HepG2 (cell line): ENCODE measurements around the gene LY6G5B. TPM values are rescaled to one million over a fixed set of nuclear protein-coding genes. Genes with fewer than 3 reads are reported as not detected.
A peak's percentile ranks its signal among the peaks of the same experiment; 100 is the strongest.

ENCODE experiments used
- CBX1 ChIP-seq: IDR thresholded peaks from one replicate; pipeline ENCODE4 v1.6.1; 2016; ENCODE audit warnings: antibody characterized with exemption, low read depth
- GZF1 ChIP-seq: sonication (generic); formaldehyde crosslinking; IDR thresholded peaks from 2 replicates; pipeline ENCODE4 v1.5.1; 2020; ENCODE audit warnings: mild to moderate bottlenecking, missing genetic modification reagents
- KAT8 ChIP-seq: IDR thresholded peaks from 2 replicates; pipeline ENCODE4 v1.6.1; 2016; ENCODE audit warnings: missing genetic modification reagents, missing compliant biosample characterization
- KDM3A ChIP-seq: IDR thresholded peaks from 2 replicates; pipeline ENCODE4 v1.6.1; 2018; ENCODE audit warnings: low read depth, missing compliant biosample characterization
- KLF11 ChIP-seq: IDR thresholded peaks from 2 replicates; pipeline ENCODE4 v1.6.1; 2016; ENCODE audit warnings: missing compliant biosample characterization
- NFKBIZ ChIP-seq: IDR thresholded peaks from 2 replicates; pipeline ENCODE4 v1.6.1; 2018; ENCODE audit warnings: missing genetic modification reagents, missing compliant biosample characterization
- PITX1 ChIP-seq: sonication (generic); formaldehyde crosslinking; IDR thresholded peaks from 2 replicates; pipeline ENCODE4 v1.5.1; 2020; ENCODE audit warnings: mild to moderate bottlenecking, missing genetic modification reagents
- TARDBP ChIP-seq: sonication (generic); formaldehyde crosslinking; IDR thresholded peaks from 2 replicates; pipeline ENCODE4 v1.8.0; 2022; ENCODE audit warnings: mild to moderate bottlenecking, missing genetic modification reagents
- TGIF2 ChIP-seq: IDR thresholded peaks from 2 replicates; pipeline ENCODE4 v1.6.1; 2016; ENCODE audit warnings: control low read depth, missing compliant biosample characterization
- XRCC5 ChIP-seq: fragments of 200-400 bp; formaldehyde crosslinking; optimal IDR thresholded peaks from 2 replicates; pipeline ENCODE3; 2017; ENCODE audit warnings: mild to moderate bottlenecking, low read length
- ZNF614 ChIP-seq: IDR thresholded peaks from 2 replicates; pipeline ENCODE4 v1.6.1; 2018; ENCODE audit warnings: missing biosample characterization, missing genetic modification reagents, inconsistent platforms, borderline replicate concordance
- ZSCAN25 ChIP-seq: sonication (generic); formaldehyde crosslinking; IDR thresholded peaks from 2 replicates; pipeline ENCODE4 v1.8.0; 2022; ENCODE audit warnings: mild to moderate bottlenecking, missing genetic modification reagents
- polyA plus RNA-seq, 8 experiments: library from polyadenylated mRNA; depleted of rRNA in 3 of 8; stranded (reverse) in 7 of 8; unstranded in 1 of 8; fragments of >200 nt; fragmentation: Illumina TruSeq in 4 of 8; extraction: Trizol in 4 of 8; gene quantifications; 2 replicates each; pipeline versions ENCODE4 v1.2.1 to v1.2.3, GENCODE V29; 2011 to 2016; ENCODE audit warnings: low read depth in 4 of 8, missing spikeins in 1 of 8, mixed read lengths in 1 of 8; ENCODE audit not compliant: insufficient read depth in 1 of 8
- total RNA-seq, 5 experiments: library from RNA; depleted of rRNA; stranded (reverse); fragments of >200 nt; fragmentation: Illumina TruSeq; extraction: Trizol; gene quantifications; 2 replicates each; pipeline ENCODE4 v1.2.3, GENCODE V29; 2016; ENCODE audit warnings: low read depth in 1 of 5
- TF ChIP-seq, protein P1 (sequence below): IDR thresholded peaks from 2 replicates; pipeline ENCODE4 v1.6.1; 2012; ENCODE audit warnings: low read depth, low read length, improper control_type of control experiment
- TF ChIP-seq, protein P2 (sequence below): sonication (generic); formaldehyde crosslinking; IDR thresholded peaks from 2 replicates; pipeline ENCODE4 v1.8.0; 2022; ENCODE audit warnings: missing genetic modification reagents, mild to moderate bottlenecking, moderate library complexity, borderline replicate concordance
- TF ChIP-seq, protein P3 (sequence below): sonication (generic); formaldehyde crosslinking; IDR thresholded peaks from 2 replicates; pipeline ENCODE4 v1.5.1; 2020; ENCODE audit warnings: mild to moderate bottlenecking, missing genetic modification reagents, moderate library complexity
- TF ChIP-seq, protein P4 (sequence below): sonication (generic); formaldehyde crosslinking; IDR thresholded peaks from 2 replicates; pipeline ENCODE4 v1.4.0; 2020; ENCODE audit warnings: missing genetic modification reagents, borderline replicate concordance
- TF ChIP-seq, protein P5 (sequence below): sonication (generic); formaldehyde crosslinking; IDR thresholded peaks from 2 replicates; pipeline ENCODE4 v1.5.1; 2020; ENCODE audit warnings: mild to moderate bottlenecking, moderate library complexity, missing genetic modification reagents

LY6G5B gene
- total and polyA plus RNA-seq, 2 of the 13 experiments (the other 11 are each of a cell fraction or from before 2014, with no cell fraction given), result 7.8 to 15.7 TPM

DNA sequence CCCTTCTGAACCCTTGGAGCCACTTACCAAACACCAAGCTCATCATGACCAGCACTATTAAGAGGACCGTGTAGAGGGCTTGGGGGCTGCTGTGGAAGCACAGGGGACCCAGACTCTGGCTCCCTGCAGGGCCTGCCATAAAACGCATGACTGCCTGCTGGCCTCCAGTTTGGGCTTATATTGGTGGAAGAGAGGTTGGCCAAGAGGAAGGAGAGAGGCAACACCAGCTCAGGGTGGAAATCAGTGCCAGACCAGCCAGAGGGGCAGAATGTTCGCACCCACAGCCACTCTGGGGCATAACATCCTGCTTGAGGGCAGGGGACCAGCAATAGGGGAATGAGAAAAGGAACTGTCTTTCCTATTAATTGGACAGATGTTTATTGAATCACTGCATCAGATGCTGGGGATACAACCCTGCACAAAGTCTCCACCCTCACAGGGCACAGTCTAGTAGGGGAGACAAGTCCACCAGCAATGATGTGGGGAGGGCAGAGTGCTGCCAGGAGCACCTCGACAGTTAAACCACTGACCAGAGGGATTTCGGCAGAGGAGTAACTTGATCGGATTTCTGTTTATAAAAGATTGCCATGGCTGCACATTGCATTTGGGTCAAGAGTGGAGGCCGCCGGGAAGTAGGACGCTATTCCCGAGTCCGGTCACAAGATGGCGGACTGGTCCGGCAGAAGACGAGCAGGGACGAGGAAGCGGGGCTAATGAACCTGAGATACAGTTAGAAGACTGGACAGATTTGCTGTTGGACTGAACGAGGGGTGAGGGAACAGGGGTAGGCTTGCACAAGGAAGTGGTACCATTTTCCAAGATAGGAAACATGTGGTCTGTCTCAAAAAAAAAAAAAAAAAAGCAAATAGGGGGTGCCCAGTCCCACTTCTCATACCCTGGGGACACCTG, 10.7 kb downstream of the LY6G5B start, which contains the start of gene LY6G5C (continued):
- peak; percentile 58; the same call in 1 of the 2 replicates for TF ChIP-seq KAT8
- TF ChIP-seq KLF11 (CRISPR knock-in tag), result no peak
- TF ChIP-seq NFKBIZ (CRISPR knock-in tag), result no peak
- peak; percentile 34 for TF ChIP-seq XRCC5
- TF ChIP-seq PITX1 (CRISPR knock-in tag), result 0 out of 2 replicates have a peak, but pooled peaks have one; percentile 62
- TF ChIP-seq TARDBP (CRISPR knock-in tag), result peak; percentile 52; the same call in 1 of the 2 replicates
- peak; percentile 73; the same call in 1 of the 2 replicates for TF ChIP-seq KDM3A
- TF ChIP-seq, protein P1, sequence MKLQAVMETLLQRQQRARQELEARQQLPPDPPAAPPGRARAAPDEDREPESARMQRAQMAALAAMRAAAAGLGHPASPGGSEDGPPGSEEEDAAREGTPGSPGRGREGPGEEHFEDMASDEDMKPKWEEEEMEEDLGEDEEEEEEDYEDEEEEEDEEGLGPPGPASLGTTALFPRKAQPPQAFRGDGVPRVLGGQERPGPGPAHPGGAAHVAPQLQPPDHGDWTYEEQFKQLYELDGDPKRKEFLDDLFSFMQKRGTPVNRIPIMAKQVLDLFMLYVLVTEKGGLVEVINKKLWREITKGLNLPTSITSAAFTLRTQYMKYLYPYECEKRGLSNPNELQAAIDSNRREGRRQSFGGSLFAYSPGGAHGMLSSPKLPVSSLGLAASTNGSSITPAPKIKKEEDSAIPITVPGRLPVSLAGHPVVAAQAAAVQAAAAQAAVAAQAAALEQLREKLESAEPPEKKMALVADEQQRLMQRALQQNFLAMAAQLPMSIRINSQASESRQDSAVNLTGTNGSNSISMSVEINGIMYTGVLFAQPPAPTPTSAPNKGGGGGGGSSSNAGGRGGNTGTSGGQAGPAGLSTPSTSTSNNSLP, result 0 out of 2 replicates have a peak, but pooled peaks have one; percentile 27
- TF ChIP-seq, protein P2, sequence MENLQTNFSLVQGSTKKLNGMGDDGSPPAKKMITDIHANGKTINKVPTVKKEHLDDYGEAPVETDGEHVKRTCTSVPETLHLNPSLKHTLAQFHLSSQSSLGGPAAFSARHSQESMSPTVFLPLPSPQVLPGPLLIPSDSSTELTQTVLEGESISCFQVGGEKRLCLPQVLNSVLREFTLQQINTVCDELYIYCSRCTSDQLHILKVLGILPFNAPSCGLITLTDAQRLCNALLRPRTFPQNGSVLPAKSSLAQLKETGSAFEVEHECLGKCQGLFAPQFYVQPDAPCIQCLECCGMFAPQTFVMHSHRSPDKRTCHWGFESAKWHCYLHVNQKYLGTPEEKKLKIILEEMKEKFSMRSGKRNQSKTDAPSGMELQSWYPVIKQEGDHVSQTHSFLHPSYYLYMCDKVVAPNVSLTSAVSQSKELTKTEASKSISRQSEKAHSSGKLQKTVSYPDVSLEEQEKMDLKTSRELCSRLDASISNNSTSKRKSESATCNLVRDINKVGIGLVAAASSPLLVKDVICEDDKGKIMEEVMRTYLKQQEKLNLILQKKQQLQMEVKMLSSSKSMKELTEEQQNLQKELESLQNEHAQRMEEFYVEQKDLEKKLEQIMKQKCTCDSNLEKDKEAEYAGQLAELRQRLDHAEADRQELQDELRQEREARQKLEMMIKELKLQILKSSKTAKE (CRISPR knock-in tag), result no peak
- peak; percentile 98 for TF ChIP-seq ZNF614 (CRISPR knock-in tag)
- 0 out of 2 replicates have a peak, but pooled peaks have one; percentile 12 for TF ChIP-seq ZSCAN25 (CRISPR knock-in tag)
- TF ChIP-seq, protein P3, sequence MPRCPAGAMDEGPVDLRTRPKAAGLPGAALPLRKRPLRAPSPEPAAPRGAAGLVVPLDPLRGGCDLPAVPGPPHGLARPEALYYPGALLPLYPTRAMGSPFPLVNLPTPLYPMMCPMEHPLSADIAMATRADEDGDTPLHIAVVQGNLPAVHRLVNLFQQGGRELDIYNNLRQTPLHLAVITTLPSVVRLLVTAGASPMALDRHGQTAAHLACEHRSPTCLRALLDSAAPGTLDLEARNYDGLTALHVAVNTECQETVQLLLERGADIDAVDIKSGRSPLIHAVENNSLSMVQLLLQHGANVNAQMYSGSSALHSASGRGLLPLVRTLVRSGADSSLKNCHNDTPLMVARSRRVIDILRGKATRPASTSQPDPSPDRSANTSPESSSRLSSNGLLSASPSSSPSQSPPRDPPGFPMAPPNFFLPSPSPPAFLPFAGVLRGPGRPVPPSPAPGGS (CRISPR knock-in tag), result peak; percentile 70; the same call in 1 of the 2 replicates
- 0 out of 2 replicates have a peak, but pooled peaks have one; percentile 25 for TF ChIP-seq TGIF2 (CRISPR knock-in tag)
- no peak for TF ChIP-seq CBX1
- TF ChIP-seq, protein P4, sequence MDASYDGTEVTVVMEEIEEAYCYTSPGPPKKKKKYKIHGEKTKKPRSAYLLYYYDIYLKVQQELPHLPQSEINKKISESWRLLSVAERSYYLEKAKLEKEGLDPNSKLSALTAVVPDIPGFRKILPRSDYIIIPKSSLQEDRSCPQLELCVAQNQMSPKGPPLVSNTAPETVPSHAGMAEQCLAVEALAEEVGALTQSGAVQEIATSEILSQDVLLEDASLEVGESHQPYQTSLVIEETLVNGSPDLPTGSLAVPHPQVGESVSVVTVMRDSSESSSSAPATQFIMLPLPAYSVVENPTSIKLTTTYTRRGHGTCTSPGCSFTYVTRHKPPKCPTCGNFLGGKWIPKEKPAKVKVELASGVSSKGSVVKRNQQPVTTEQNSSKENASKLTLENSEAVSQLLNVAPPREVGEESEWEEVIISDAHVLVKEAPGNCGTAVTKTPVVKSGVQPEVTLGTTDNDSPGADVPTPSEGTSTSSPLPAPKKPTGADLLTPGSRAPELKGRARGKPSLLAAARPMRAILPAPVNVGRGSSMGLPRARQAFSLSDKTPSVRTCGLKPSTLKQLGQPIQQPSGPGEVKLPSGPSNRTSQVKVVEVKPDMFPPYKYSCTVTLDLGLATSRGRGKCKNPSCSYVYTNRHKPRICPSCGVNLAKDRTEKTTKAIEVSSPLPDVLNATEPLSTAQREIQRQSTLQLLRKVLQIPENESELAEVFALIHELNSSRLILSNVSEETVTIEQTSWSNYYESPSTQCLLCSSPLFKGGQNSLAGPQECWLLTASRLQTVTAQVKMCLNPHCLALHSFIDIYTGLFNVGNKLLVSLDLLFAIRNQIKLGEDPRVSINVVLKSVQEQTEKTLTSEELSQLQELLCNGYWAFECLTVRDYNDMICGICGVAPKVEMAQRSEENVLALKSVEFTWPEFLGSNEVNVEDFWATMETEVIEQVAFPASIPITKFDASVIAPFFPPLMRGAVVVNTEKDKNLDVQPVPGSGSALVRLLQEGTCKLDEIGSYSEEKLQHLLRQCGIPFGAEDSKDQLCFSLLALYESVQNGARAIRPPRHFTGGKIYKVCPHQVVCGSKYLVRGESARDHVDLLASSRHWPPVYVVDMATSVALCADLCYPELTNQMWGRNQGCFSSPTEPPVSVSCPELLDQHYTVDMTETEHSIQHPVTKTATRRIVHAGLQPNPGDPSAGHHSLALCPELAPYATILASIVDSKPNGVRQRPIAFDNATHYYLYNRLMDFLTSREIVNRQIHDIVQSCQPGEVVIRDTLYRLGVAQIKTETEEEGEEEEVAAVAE (CRISPR knock-in tag), result 0 out of 2 replicates have a peak, but pooled peaks have one; percentile 32
- TF ChIP-seq, protein P5, sequence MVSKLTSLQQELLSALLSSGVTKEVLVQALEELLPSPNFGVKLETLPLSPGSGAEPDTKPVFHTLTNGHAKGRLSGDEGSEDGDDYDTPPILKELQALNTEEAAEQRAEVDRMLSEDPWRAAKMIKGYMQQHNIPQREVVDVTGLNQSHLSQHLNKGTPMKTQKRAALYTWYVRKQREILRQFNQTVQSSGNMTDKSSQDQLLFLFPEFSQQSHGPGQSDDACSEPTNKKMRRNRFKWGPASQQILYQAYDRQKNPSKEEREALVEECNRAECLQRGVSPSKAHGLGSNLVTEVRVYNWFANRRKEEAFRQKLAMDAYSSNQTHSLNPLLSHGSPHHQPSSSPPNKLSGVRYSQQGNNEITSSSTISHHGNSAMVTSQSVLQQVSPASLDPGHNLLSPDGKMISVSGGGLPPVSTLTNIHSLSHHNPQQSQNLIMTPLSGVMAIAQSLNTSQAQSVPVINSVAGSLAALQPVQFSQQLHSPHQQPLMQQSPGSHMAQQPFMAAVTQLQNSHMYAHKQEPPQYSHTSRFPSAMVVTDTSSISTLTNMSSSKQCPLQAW (CRISPR knock-in tag), result 0 out of 2 replicates have a peak, but pooled peaks have one; percentile 30
- TF ChIP-seq GZF1 (CRISPR knock-in tag), result no peak
